K562 (cell line): ENCODE measurements around the gene TNPO3. TPM values are rescaled to one million over a fixed set of nuclear protein-coding genes. Genes with fewer than 3 reads are reported as not detected.

Experiments
- BDP1 ChIP-seq: IDR thresholded peaks from 3 replicates; pipeline ENCODE4 v1.6.1; 2011; ENCODE audit not compliant: insufficient read length, insufficient read depth
- CBX3 ChIP-seq, 2 experiments: IDR thresholded peaks; 1 replicate in 1 of 2; 2 replicates in 1 of 2; pipeline ENCODE4 v1.6.1; 2012; ENCODE audit warnings: inconsistent platforms in 2 of 2, low read length in 2 of 2, borderline replicate concordance in 1 of 2, control low read depth in 1 of 2
- CHD7 ChIP-seq: fragments of 200-600 bp; sonication (generic); IDR thresholded peaks from one replicate; pipeline ENCODE4 v1.6.1; 2012; ENCODE audit warnings: mild to moderate bottlenecking, low read depth, low read length, inconsistent platforms
- GABPB2 ChIP-seq: fragments of 250-450 bp; sonication (Bioruptor Pico); conservative IDR thresholded peaks from 2 replicates; pipeline ENCODE4 v1.5.1; 2021; ENCODE audit warnings: mild to moderate bottlenecking
- KDM2B ChIP-seq: fragments of 250-450 bp; sonication (Bioruptor Pico); IDR thresholded peaks from 2 replicates; pipeline ENCODE4 v1.8.0; 2021; ENCODE audit warnings: mild to moderate bottlenecking, moderate library complexity
- MAX ChIP-seq: sonication (generic); formaldehyde crosslinking; IDR thresholded peaks from 2 replicates; pipeline ENCODE4 v1.9.0; 2022; ENCODE audit warnings: mild to moderate bottlenecking, missing genetic modification reagents
- NUFIP1 ChIP-seq: fragments of 450-650 bp; IDR thresholded peaks from 2 replicates; pipeline ENCODE4 v1.6.1; 2018; ENCODE audit not compliant: partially characterized antibody
- ZNF609 ChIP-seq: sonication (generic); formaldehyde crosslinking; IDR thresholded peaks from 2 replicates; pipeline ENCODE4 v1.8.1; 2023; ENCODE audit warnings: missing genetic modification reagents, mild to moderate bottlenecking, borderline replicate concordance
- ZNF644 ChIP-seq: fragments of 200-800 bp; sonication (Bioruptor generic); IDR thresholded peaks from 2 replicates; pipeline ENCODE4 v1.6.1; 2016; ENCODE audit warnings: low read depth, missing genetic modification characterization, missing compliant biosample characterization
- ZSCAN32 ChIP-seq: fragments of 450-650 bp; formaldehyde crosslinking; IDR thresholded peaks from 2 replicates; pipeline ENCODE4 v1.4.0; 2020; ENCODE audit warnings: mild to moderate bottlenecking, moderate library complexity
- polyA plus RNA-seq, 8 experiments: library from polyadenylated mRNA; depleted of rRNA in 4 of 8; stranded (reverse) in 5 of 8; unstranded in 3 of 8; fragments of >200 nt; fragmentation: Nextera tagmentation in 2 of 8; fragmentation: Illumina TruSeq in 1 of 8; extraction: Ambion mirVana in 2 of 8; extraction: Trizol in 1 of 8; gene quantifications; 2 replicates each; pipeline versions ENCODE4 v1.2.1 to v1.2.3, GENCODE V29; 2011 to 2014; ENCODE audit warnings: inconsistent platforms in 1 of 8, missing spikeins in 1 of 8
- total RNA-seq, 7 experiments: library from RNA; depleted of rRNA in 6 of 7; stranded (reverse); fragments of >200 nt in 6 of 7; fragmentation: Illumina TruSeq in 2 of 7; extraction: Trizol in 2 of 7; gene quantifications; 2 replicates each; pipeline versions ENCODE4 v1.2.1 to v1.2.3, GENCODE V29; 2011 to 2021; ENCODE audit warnings: low replicate concordance in 1 of 7

TNPO3 gene
- total and polyA plus RNA-seq, 9 of the 15 experiments (the other 6 are each of a cell fraction or from before 2014, with no cell fraction given) = 35.8 to 125 (median 110) TPM

- TF ChIP-seq CHD7 = no peak
- TF ChIP-seq NUFIP1 = no peak
- 0 out of 2 replicates have a peak, but pooled peaks have one; percentile 19 for TF ChIP-seq ZNF609 (CRISPR knock-in tag)
- peak; percentile 82; the same call in 1 of the 2 replicates for TF ChIP-seq ZNF644 (tag)
- no peak for TF ChIP-seq BDP1
- peak; percentile 71 for TF ChIP-seq MAX
- TF ChIP-seq KDM2B (CRISPR knock-in tag) = no peak
- TF ChIP-seq ZSCAN32 (CRISPR knock-in tag) = no peak
- no peak; a peak in 2 of 3 replicates for TF ChIP-seq CBX3 (IDR thresholded peaks at IDR 0.05; ENCODE audit: borderline replicate concordance in 1 of 2, low read length in 2 of 2)
- TF ChIP-seq GABPB2 = 0 out of 2 replicates have a peak, but pooled peaks have one; percentile 53
Observed at GRCh38 chr7:129066290-129067131, 11.6 kb upstream of the TNPO3 start (continued).
